ENCODE results near the gene PLPPR3. TPM values are rescaled to one million over a fixed set of nuclear protein-coding genes. Genes with fewer than 3 reads are reported as not detected.

PLPPR3 gene
- total RNA-seq, 1 experiment from 2014 or later, result 57.9 TPM

GRCh38 chr19:811506-812048 is 10.2 kb downstream of the PLPPR3 start:
- TF ChIP-seq CTCF (conservative IDR thresholded peaks at IDR 0.05), result no peak
- Mint-ChIP-seq H3K4me1 (0 out of 4 replicates have a peak, but pooled peaks cover 0 to 3% of the 10 kb centered on the region in 2 experiments), H3K27ac (peak overlapping the region in 1 of 3 experiments; percentile 89; a peak in 1 of 7 replicates), H3K36me3 (ENCODE audit: insufficient read depth in 1 of 3, low read depth in 3 of 3) (peaks cover 40 to 66% (median 65%) of the 10 kb centered on the region in 3 experiments), H3K27me3 (ENCODE audit: low read depth) (peaks cover 3% of the 10 kb centered on the region; the same call in 1 of the 2 replicates), H3K9me3 (no peaks in the 10 kb centered on the region; a peak in 2 of 5 replicates), H3K4me3 (no peak overlapping the region)
- H4K20me1 ChIP-seq (ENCODE audit: control insufficient read depth, insufficient read depth, insufficient read length), result no peaks in the 10 kb centered on the region
- no peak overlapping the region for H2BK20ac ChIP-seq (ENCODE audit: low read depth, low read length, poor library complexity, severe bottlenecking)
- no peak overlapping the region for H2AK5ac ChIP-seq (ENCODE audit: insufficient read length, low read length)
- H3K27me3 ChIP-seq (ENCODE audit: insufficient read depth, low read length), result no peaks in the 10 kb centered on the region
- H3K23ac ChIP-seq (ENCODE audit: insufficient read length, low read depth, low read length), result no peak overlapping the region
- no peak overlapping the region for H3K56ac ChIP-seq (ENCODE audit: insufficient read length, low read depth, low read length)
- no peak overlapping the region for H4K91ac ChIP-seq (ENCODE audit: insufficient read length, low read depth, low read length)
- no peak overlapping the region for H3K4ac ChIP-seq (ENCODE audit: low read depth, low read length)
- H4K5ac ChIP-seq (ENCODE audit: insufficient read length, low read depth, low read length), result no peak overlapping the region
- no peak overlapping the region for H3K4me2 ChIP-seq (ENCODE audit: insufficient read depth, insufficient read length, low read length)
- H3K14ac ChIP-seq (ENCODE audit: insufficient read depth, low read length), result no peak overlapping the region
- no peak overlapping the region for H4K8ac ChIP-seq (replicated peaks; ENCODE audit: insufficient read length, low read depth, low read length)
- no peak overlapping the region for H2BK120ac ChIP-seq (ENCODE audit: low read depth, low read length, poor library complexity, severe bottlenecking)
- no peak overlapping the region for H3K27ac ChIP-seq (ENCODE audit: insufficient read length, low read depth, low read length)
- H2AFZ ChIP-seq (ENCODE audit: low read length), result no peak overlapping the region
- no peak overlapping the region for H3K9ac ChIP-seq (ENCODE audit: extremely low read depth, insufficient read length, low read length)
- no peaks in the 10 kb centered on the region for H3K79me2 ChIP-seq (ENCODE audit: insufficient read depth, low read length)
- H3K4me1 ChIP-seq (ENCODE audit: insufficient read depth, low read length), result no peaks in the 10 kb centered on the region
- whole genome bisulfite sequencing (ENCODE audit: extremely low coverage, insufficient read length, low lambda C conversion rate), result no CpG with 5 or more reads among the region's 20 CpGs
- H3T11ph ChIP-seq (ENCODE audit: low read length), result no peak overlapping the region
- H3K9me3 ChIP-seq (ENCODE audit: control insufficient read depth, low read depth, low read length), result no peaks in the 10 kb centered on the region
- H2BK15ac ChIP-seq (ENCODE audit: low read depth, low read length), result no peak overlapping the region
- no peak overlapping the region for H2BK12ac ChIP-seq (ENCODE audit: insufficient read length, low read depth, low read length)
- peaks cover 4% of the 10 kb centered on the region for H3K79me1 ChIP-seq (ENCODE audit: insufficient read depth, low read depth, low read length, poor library complexity, severe bottlenecking)
- no peak overlapping the region for H3K18ac ChIP-seq (ENCODE audit: insufficient read length, low read depth, low read length)
- DNase-seq, result no peak
- H3K23me2 ChIP-seq (ENCODE audit: insufficient read length, low read depth, low read length, poor library complexity, severe bottlenecking), result no peaks in the 10 kb centered on the region
- no peak overlapping the region for H2BK5ac ChIP-seq (ENCODE audit: insufficient read length, low read length)

Data from H9 (cell line).